COR-L47 (cell line): ENCODE measurements around the gene GPR25.

Experiments used
- DNase-seq: peaks from one replicate; lab custom pipeline; 2025; lab: John Stamatoyannopoulos, UW

The GPR25 gene

GRCh38 chr1:200912737-200913407 lies 40.1 kb downstream of the GPR25 start:
- no peak for DNase-seq

- DNase-seq, result no peak
Observed at GRCh38 chr1:200916152-200916551, 43.4 kb downstream of the GPR25 start.

GRCh38 chr1:200916681-200917080 lies 43.9 kb downstream of the GPR25 start:
- no peak for DNase-seq

GRCh38 chr1:200917291-200917817 lies 44.6 kb downstream of the GPR25 start:
- no peak for DNase-seq

GRCh38 chr1:200918006-200918405 lies 45.2 kb downstream of the GPR25 start:
- DNase-seq, result no peak

GRCh38 chr1:200919386-200919785 lies 46.6 kb downstream of the GPR25 start:
- no peak for DNase-seq

- no peak for DNase-seq
Observed at GRCh38 chr1:200921571-200922110, 48.9 kb downstream of the GPR25 start.

GRCh38 chr1:200922406-200922805 lies 49.6 kb downstream of the GPR25 start:
- DNase-seq, result no peak

GRCh38 chr1:200923601-200924000 lies 50.8 kb downstream of the GPR25 start:
- DNase-seq, result no peak
